ENCODE measurements around the gene CDCA5.
"Not testable (repeated sequence)": the region's sequence is repeated elsewhere in the genome, so short reads cannot be mapped to it uniquely, and the experiment has no call there.

CDCA5 gene

GRCh38 chr11:65124480-65125196, 40.8 kb upstream of the CDCA5 start:
- peaks cover 20% of the 10 kb centered on the region for H3K4me1 Mint-ChIP-seq (ENCODE audit: low read depth)
- H3K9me3 Mint-ChIP-seq = no peaks in the 10 kb centered on the region
- H3K4me3 Mint-ChIP-seq = peak overlapping the region; percentile 40
- H3K36me3 Mint-ChIP-seq (ENCODE audit: low read depth) = peaks cover 42% of the 10 kb centered on the region
- H3K27ac Mint-ChIP-seq = no peak overlapping the region
- no peaks in the 10 kb centered on the region for H3K27me3 Mint-ChIP-seq (ENCODE audit: low read depth)

- Mint-ChIP-seq H3K36me3 (ENCODE audit: low read depth) (peaks cover 48% of the 10 kb centered on the region), H3K4me1 (ENCODE audit: low read depth) (peaks cover 31% of the 10 kb centered on the region), H3K4me3 (peak within 1 kb of the TSS; percentile 96), H3K9me3 (no peaks in the 10 kb centered on the region), H3K27ac (peak within 1 kb of the TSS; percentile 97), H3K27me3 (ENCODE audit: low read depth) (no peaks in the 10 kb centered on the region)
Measured at GRCh38 chr11:65121865-65122696, 38.2 kb upstream of the CDCA5 start, which contains the start of the genes FAU and MRPL49. FAU (minus strand) TSS chr11:65122134; CDS start chr11:65121813, 321 bp downstream. MRPL49 (plus strand) TSS chr11:65122321; CDS start chr11:65122347, 26 bp downstream.

DNA sequence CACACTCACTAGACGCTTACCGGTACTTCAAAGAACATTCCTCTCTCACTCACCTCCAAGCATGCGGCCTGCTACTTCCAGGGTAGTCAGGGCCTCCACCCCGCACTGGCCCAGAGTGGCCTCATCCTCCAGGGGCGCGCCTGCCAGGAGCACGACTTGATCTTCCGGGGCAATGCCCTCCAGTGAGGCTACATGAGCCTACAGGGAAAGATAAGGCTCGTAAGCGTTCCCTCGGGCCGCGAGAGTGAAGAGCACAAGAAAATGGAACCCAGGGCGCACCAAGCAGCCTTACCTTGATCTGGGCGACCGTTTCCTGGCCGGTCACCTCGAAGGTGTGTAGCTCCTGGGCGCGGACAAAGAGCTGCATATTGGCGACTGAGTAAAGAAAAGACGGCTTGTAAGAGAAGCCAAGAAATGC, 37.6 kb upstream of the CDCA5 start:
- peaks cover 42% of the 10 kb centered on the region for H3K36me3 Mint-ChIP-seq (ENCODE audit: low read depth)
- peaks cover 28% of the 10 kb centered on the region for H3K4me1 Mint-ChIP-seq (ENCODE audit: low read depth)
- peak overlapping the region; percentile 97 for H3K27ac Mint-ChIP-seq
- peak overlapping the region; percentile 96 for H3K4me3 Mint-ChIP-seq
- no peaks in the 10 kb centered on the region for H3K9me3 Mint-ChIP-seq
- H3K27me3 Mint-ChIP-seq (ENCODE audit: low read depth) = no peaks in the 10 kb centered on the region

DNA sequence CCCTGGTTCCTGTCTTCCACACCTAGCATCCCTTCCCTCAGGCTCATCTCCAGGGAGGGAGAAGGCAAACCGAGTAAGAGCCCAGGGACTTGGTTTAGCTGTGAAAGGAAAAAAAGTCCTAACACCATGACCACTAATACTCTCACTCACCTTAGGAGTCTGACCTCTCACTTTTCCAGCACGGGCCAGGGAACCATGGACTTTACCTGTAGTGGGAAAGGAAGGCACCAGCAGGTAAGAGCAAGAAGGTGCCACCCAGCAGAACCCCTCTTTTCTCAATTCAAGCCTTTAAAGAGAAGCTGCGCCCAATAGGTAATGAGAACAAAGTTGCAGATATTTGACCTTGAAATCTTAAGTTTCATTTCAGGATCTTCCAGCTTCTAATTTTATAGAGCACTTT, 37.0 kb upstream of the CDCA5 start:
- H3K27me3 Mint-ChIP-seq (ENCODE audit: low read depth) = no peaks in the 10 kb centered on the region
- peak overlapping the region; percentile 97 for H3K27ac Mint-ChIP-seq
- no peaks in the 10 kb centered on the region for H3K9me3 Mint-ChIP-seq
- H3K4me1 Mint-ChIP-seq (ENCODE audit: low read depth) = peaks cover 28% of the 10 kb centered on the region
- H3K36me3 Mint-ChIP-seq (ENCODE audit: low read depth) = peaks cover 40% of the 10 kb centered on the region
- H3K4me3 Mint-ChIP-seq = peak overlapping the region; percentile 96

DNA sequence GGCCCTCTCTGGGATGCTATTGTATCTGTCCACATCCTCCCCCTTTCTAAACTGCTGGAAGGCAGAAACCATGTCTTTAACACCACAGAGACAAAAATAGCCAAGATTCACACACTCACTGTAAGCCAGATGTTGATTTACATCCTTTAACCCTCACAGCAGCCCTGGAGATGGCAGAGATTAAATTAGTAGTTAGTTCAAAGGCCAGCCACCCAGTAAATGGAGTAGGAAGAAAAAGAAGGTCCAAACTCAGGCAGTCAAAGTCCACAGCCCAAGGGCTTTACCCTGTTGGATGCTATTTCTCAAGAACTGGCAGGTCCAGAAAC, 35.8 kb upstream of the CDCA5 start:
- Mint-ChIP-seq H3K4me3 (no peak overlapping the region), H3K36me3 (ENCODE audit: low read depth) (peaks cover 38% of the 10 kb centered on the region), H3K9me3 (no peaks in the 10 kb centered on the region), H3K27ac (peak overlapping the region; percentile 20), H3K27me3 (ENCODE audit: low read depth) (no peaks in the 10 kb centered on the region), H3K4me1 (ENCODE audit: low read depth) (peaks cover 28% of the 10 kb centered on the region)

- Mint-ChIP-seq H3K36me3 (ENCODE audit: low read depth) (peaks cover 36% of the 10 kb centered on the region), H3K27ac (peak overlapping the region; percentile 68), H3K4me1 (ENCODE audit: low read depth) (peaks cover 25% of the 10 kb centered on the region), H3K4me3 (peak overlapping the region; percentile 16)
- H3K9me3 Mint-ChIP-seq; H3K27me3 Mint-ChIP-seq (ENCODE audit: low read depth): not testable (repeated sequence)
Measured at GRCh38 chr11:65118891-65119669, 35.2 kb upstream of the CDCA5 start.

GRCh38 chr11:65118097-65118837, 34.4 kb upstream of the CDCA5 start:
- no peaks in the 10 kb centered on the region for H3K27me3 Mint-ChIP-seq (ENCODE audit: low read depth)
- peak overlapping the region; percentile 85 for H3K4me3 Mint-ChIP-seq
- H3K36me3 Mint-ChIP-seq (ENCODE audit: low read depth) = peaks cover 36% of the 10 kb centered on the region
- peak overlapping the region; percentile 91 for H3K27ac Mint-ChIP-seq
- H3K4me1 Mint-ChIP-seq (ENCODE audit: low read depth) = peaks cover 26% of the 10 kb centered on the region
- H3K9me3 Mint-ChIP-seq = no peaks in the 10 kb centered on the region

- H3K36me3 Mint-ChIP-seq (ENCODE audit: low read depth) = peaks cover 36% of the 10 kb centered on the region
- no peaks in the 10 kb centered on the region for H3K27me3 Mint-ChIP-seq (ENCODE audit: low read depth)
- H3K9me3 Mint-ChIP-seq = no peaks in the 10 kb centered on the region
- peaks cover 22% of the 10 kb centered on the region for H3K4me1 Mint-ChIP-seq (ENCODE audit: low read depth)
- peak within 1 kb of the TSS; percentile 91 for H3K27ac Mint-ChIP-seq
- peak within 1 kb of the TSS; percentile 85 for H3K4me3 Mint-ChIP-seq
Measured at GRCh38 chr11:65117206-65118096, 33.6 kb upstream of the CDCA5 start, which contains the start of gene ZNHIT2. ZNHIT2 (minus strand) TSS chr11:65117701; CDS start chr11:65117653, 48 bp downstream.

DNA sequence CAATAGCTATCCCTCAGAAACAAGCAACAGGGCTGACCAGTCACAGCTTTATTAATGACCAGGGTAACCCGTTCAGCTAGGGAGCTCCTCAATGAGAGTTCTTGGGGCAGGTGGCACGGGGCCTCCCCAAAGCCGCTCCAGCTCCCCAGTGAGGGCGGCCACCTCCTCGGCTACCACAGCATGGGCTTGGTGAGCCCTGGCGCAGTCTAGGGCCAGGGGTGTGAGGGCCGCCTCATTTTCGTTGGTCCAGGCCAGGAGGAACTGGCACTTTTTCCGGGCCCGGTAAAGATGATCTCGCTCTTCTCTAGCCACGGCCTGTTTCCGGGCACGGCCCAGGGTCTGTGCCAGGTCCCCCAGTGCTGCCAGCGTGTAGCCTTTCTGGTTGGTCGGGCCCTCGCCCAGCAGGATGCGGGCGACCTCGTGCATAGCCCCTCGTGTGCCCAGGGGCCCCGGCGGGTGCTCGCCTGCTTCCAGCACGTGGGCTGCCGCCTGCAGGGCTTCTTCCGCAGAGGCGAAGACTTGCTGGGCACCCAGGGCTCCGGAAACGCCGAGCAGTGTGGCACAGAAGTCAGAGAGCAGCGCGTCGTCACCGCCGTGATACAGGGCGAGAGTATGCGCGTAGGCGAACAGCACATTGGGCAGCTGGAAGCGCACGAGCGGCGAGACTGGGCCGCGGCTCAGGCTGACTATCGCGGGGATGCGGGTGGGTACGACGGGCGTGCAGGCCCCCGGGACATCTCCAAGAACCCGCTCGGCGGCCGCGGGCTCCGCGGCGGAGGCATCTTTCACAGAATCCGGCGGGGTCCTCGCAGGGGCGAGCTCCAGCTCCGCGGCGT, 32.7 kb upstream of the CDCA5 start:
- Mint-ChIP-seq H3K4me1 (ENCODE audit: low read depth) (peaks cover 26% of the 10 kb centered on the region), H3K4me3 (peak overlapping the region; percentile 85), H3K27ac (peak overlapping the region; percentile 87), H3K36me3 (ENCODE audit: low read depth) (peaks cover 27% of the 10 kb centered on the region), H3K9me3 (no peaks in the 10 kb centered on the region), H3K27me3 (ENCODE audit: low read depth) (no peaks in the 10 kb centered on the region)

- H3K27me3 Mint-ChIP-seq (ENCODE audit: low read depth) = no peaks in the 10 kb centered on the region
- peaks cover 17% of the 10 kb centered on the region for H3K36me3 Mint-ChIP-seq (ENCODE audit: low read depth)
- peaks cover 27% of the 10 kb centered on the region for H3K4me1 Mint-ChIP-seq (ENCODE audit: low read depth)
- peak overlapping the region; percentile 85 for H3K4me3 Mint-ChIP-seq
- H3K27ac Mint-ChIP-seq = no peak overlapping the region
- H3K9me3 Mint-ChIP-seq = no peaks in the 10 kb centered on the region
Measured at GRCh38 chr11:65115361-65116082, 31.7 kb upstream of the CDCA5 start.

DNA sequence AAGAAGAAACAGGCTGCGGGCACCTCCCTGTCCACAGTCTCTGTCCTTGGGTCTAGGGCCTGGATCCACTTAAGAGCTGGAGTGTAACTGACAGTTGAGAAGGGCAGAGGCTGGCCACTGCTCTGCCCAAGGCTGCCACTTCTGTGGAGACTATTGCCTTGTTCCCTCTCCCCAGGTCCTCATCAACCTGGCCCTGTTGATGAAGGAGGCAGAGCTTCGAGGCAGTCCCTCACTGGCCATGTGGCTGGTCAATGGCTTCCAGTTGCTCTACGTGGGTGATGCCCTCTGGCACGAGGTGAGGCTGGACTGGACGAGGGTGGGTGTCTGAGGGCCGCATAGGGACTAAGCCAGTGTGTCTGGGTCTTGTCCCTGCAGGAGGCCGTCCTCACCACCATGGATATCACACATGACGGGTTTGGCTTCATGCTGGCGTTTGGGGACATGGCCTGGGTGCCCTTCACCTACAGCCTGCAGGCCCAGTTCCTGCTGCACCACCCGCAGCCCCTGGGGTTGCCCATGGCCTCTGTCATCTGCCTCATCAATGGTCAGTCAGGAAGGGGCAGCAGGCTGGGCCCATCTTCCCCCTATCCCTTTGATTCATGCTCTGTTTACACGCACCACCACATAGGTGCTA, 30.8 kb upstream of the CDCA5 start:
- peaks cover 31% of the 10 kb centered on the region for H3K4me1 Mint-ChIP-seq (ENCODE audit: low read depth)
- peak overlapping the region; percentile 25 for H3K4me3 Mint-ChIP-seq
- H3K27me3 Mint-ChIP-seq (ENCODE audit: low read depth) = no peaks in the 10 kb centered on the region
- H3K36me3 Mint-ChIP-seq (ENCODE audit: low read depth) = peaks cover 14% of the 10 kb centered on the region
- peak overlapping the region; percentile 52 for H3K27ac Mint-ChIP-seq
- no peaks in the 10 kb centered on the region for H3K9me3 Mint-ChIP-seq

Measured in T-helper 1 cell treated with Interleukin-12 subunit alpha and Interleukin-12 subunit beta and Interleukin-4 antibody, amounts not matched to agents 30 μg/mL and 1 μg/mL, for 36 hours (primary cell).